HG03045 (cell line): Measurements from ENCODE around the gene VMA21.

Source experiments
- ATAC-seq: cut with Tn5 transposase; IDR thresholded peaks from one replicate; pipeline ENCODE4 v1.9.1; 2021; ENCODE audit warnings: mild to moderate bottlenecking, moderate library complexity; ENCODE audit not compliant: unreplicated experiment

Gene VMA21

GRCh38 chrX:151396825-151397740 is at the start of gene VMA21:
VMA21 (plus strand) TSS chrX:151397206; CDS start chrX:151397309, 103 bp downstream.
- ATAC-seq = peak; percentile 92

GRCh38 chrX:151359341-151359740 is 37.7 kb upstream of the VMA21 start:
- no peak for ATAC-seq

- ATAC-seq = no peak
These were observed 36.8 kb upstream of the VMA21 start for GRCh38 chrX:151359931-151360871.

GRCh38 chrX:151363316-151363715 is 33.7 kb upstream of the VMA21 start:
- ATAC-seq = no peak

- no peak for ATAC-seq
These were observed 31.4 kb upstream of the VMA21 start for GRCh38 chrX:151365579-151365978.

GRCh38 chrX:151370906-151371305 is 26.1 kb upstream of the VMA21 start:
- no peak for ATAC-seq

- no peak for ATAC-seq
These were observed 12.2 kb upstream of the VMA21 start for GRCh38 chrX:151384807-151385206.

GRCh38 chrX:151386838-151387459 is 10.1 kb upstream of the VMA21 start:
- ATAC-seq = no peak

- no peak for ATAC-seq
These were observed 5.3 kb upstream of the VMA21 start for GRCh38 chrX:151391722-151392121.

- no peak for ATAC-seq
These were observed 3.5 kb upstream of the VMA21 start for GRCh38 chrX:151393514-151393913.

- peak; percentile 35 for ATAC-seq
These were observed 773 bp upstream of the VMA21 start for GRCh38 chrX:151396042-151396824.

- no peak for ATAC-seq
These were observed 700 bp downstream of the VMA21 start for GRCh38 chrX:151397741-151398070.

GRCh38 chrX:151398346-151398745 is 1.3 kb downstream of the VMA21 start:
- ATAC-seq = no peak

- ATAC-seq = no peak
These were observed 5.8 kb downstream of the VMA21 start for GRCh38 chrX:151402719-151403390.

GRCh38 chrX:151416579-151416978 is 19.6 kb downstream of the VMA21 start:
- ATAC-seq = no peak

GRCh38 chrX:151419782-151420181 is 22.8 kb downstream of the VMA21 start:
- no peak for ATAC-seq

- no peak for ATAC-seq
These were observed 27.5 kb downstream of the VMA21 start for GRCh38 chrX:151424505-151424904.

- no peak for ATAC-seq
These were observed 51.5 kb downstream of the VMA21 start for GRCh38 chrX:151448509-151448908.

- no peak for ATAC-seq
These were observed 61.8 kb downstream of the VMA21 start for GRCh38 chrX:151458824-151459223.
